Prostate gland (tissue), 2 donors: ENCODE measurements around the gene TTL. TPM values are rescaled to one million over a fixed set of nuclear protein-coding genes. Genes with fewer than 3 reads are reported as not detected.

Source experiments
- DNase-seq: peaks from one replicate; pipeline ENCODE4 v3.0.0-alpha.2; 2019; ENCODE audit warnings: low spot score
- H3K27ac ChIP-seq, 2 donors: fragments of 200-600 bp; sonication (generic); 2 replicates each; pipeline ENCODE4 v1.5.1; 2017 to 2019
- H3K27me3 ChIP-seq: fragments of 200-600 bp; sonication (generic); replicated peaks from 2 replicates; pipeline ENCODE4 v1.5.1; 2019; ENCODE audit not compliant: insufficient read depth
- H3K36me3 ChIP-seq, 2 donors: fragments of 200-600 bp; sonication (generic); 1 replicate in 1 of 2; 2 replicates in 1 of 2; pipeline versions ENCODE4 v1.5.1 to v1.8.1; 2017 to 2019
- H3K4me1 ChIP-seq: fragments of 200-600 bp; sonication (generic); replicated peaks from 2 replicates; pipeline ENCODE4 v1.5.1; 2019
- H3K4me3 ChIP-seq, 2 donors: fragments of 200-600 bp; sonication (generic); 2 replicates each; pipeline ENCODE4 v1.5.1; 2017 to 2019
- H3K9me3 ChIP-seq: fragments of 200-600 bp; sonication (generic); 2 replicates; pipeline ENCODE4 v1.5.1; 2017
- POLR2A ChIP-seq: fragments of 450-650 bp; IDR thresholded peaks from one replicate; pipeline ENCODE4 v1.6.1; 2016; ENCODE audit warnings: antibody characterized with exemption, mild to moderate bottlenecking
- POLR2AphosphoS5 ChIP-seq: sonication (generic); formaldehyde crosslinking; IDR thresholded peaks from one replicate; pipeline ENCODE4 v1.6.1; 2017; ENCODE audit warnings: antibody characterized with exemption
- WGBS: methylation state at CpG from one replicate; pipeline ENCODE4 v1.1.5; 2018; 5-methylcytosine and 5-hydroxymethylcytosine counted together
- intact Hi-C: fragments of 100-400 bp; cut with DNase I; formaldehyde crosslinking; loops from one replicate; pipeline ENCODE4 v1.14.2; 2022
- total RNA-seq, 2 donors: library from RNA; depleted of rRNA; stranded (reverse); fragments of >200 nt; gene quantifications; one replicate each; pipeline ENCODE4 v1.1.0, GENCODE V29; 2016
- TF ChIP-seq, protein P1 (sequence below), 4 experiments: fragments of 200-600 bp in 2 of 4; fragments of 450-650 bp in 2 of 4; sonication (generic) in 2 of 4; IDR thresholded peaks; 1 replicate in 3 of 4; 2 replicates in 1 of 4; pipeline ENCODE4 v1.5.1; 2016 to 2019; ENCODE audit warnings: antibody characterized with exemption in 4 of 4, mild to moderate bottlenecking in 2 of 4, moderate library complexity in 2 of 4

TTL gene
- total RNA-seq, 2 donors from 2014 or later = 8.2 to 12.0 TPM

DNA sequence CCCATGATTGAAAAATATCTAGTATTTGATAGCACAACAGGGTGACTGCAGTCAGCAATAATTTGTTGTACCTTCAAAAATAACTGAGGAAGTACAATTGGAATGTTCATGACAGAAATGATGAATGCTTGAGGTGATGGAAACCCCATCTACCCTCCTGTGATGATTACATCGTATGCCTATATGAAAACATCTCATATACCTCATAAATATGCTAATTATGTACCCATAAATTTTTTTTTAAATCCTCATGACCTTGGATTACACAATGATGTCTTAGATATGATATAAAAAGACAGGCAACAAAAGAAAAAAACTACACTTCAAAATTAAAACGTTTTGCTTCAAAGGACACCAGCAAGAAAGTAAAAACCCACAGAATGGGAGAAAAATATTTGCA, 59.0 kb downstream of the TTL start:
- Histone ChIP-seq H3K4me3 (no peak overlapping the region), H3K27ac (no peak overlapping the region), H3K36me3 (no peaks in the 10 kb centered on the region), H3K4me1 (peaks cover 5% of the 10 kb centered on the region), H3K9me3 (no peaks in the 10 kb centered on the region), H3K27me3 (no peaks in the 10 kb centered on the region)
- WGBS = 31% methylated on average over 2 of the region's 2 CpGs
- no peak for TF ChIP-seq POLR2A
- TF ChIP-seq, protein P1, sequence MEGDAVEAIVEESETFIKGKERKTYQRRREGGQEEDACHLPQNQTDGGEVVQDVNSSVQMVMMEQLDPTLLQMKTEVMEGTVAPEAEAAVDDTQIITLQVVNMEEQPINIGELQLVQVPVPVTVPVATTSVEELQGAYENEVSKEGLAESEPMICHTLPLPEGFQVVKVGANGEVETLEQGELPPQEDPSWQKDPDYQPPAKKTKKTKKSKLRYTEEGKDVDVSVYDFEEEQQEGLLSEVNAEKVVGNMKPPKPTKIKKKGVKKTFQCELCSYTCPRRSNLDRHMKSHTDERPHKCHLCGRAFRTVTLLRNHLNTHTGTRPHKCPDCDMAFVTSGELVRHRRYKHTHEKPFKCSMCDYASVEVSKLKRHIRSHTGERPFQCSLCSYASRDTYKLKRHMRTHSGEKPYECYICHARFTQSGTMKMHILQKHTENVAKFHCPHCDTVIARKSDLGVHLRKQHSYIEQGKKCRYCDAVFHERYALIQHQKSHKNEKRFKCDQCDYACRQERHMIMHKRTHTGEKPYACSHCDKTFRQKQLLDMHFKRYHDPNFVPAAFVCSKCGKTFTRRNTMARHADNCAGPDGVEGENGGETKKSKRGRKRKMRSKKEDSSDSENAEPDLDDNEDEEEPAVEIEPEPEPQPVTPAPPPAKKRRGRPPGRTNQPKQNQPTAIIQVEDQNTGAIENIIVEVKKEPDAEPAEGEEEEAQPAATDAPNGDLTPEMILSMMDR (IDR thresholded peaks at IDR 0.05) = no peak
- TF ChIP-seq POLR2AphosphoS5 = no peak
- no peak for DNase-seq
- intact Hi-C loops = loop anchor here (5.0 kb wide), 1 partner anchor 41 kb away; the partner anchor contains the start of gene CHCHD5

DNA sequence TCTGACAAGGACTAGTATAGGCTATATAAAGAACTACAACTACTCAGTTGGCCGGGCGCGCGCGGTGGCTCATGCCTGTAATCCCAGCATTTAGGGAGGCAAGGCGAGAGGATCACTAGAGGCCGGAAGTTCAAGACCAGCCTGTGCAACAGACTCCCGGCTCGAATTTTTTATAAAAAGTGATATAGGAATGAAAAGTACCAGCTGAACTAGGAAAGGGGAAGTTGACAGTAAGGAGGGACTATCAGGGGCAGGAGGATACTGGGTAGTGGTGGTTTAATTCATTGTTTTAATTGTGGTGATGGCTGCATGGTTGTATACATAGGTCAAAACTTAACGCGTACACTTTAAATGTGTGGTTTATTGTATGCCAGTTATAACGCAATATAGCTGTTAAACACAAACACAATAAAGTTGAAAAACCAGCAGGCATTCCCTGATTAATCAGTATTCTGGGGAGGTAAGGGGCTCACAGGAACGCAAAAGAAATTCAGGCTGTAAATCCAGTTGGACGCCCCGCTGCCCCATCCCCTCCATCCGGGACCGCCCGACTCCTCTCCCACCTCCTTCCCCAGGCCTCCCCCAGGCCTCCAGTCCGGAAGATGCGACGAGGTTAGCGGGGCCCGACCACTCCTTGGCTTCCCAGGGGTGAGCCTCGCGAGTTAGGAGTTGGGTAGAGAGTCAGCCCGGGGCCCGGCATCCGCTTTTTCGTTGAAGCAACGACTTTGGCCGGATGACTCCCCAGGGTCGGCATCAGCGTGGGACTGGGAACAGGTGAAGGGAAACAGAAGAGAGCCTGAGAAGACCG, 59.6 kb downstream of the TTL start:
- Histone ChIP-seq H3K27ac (peak overlapping the region; percentile 86 to 87), H3K9me3 (no peaks in the 10 kb centered on the region), H3K4me3 (peak overlapping the region; percentile 60 to 67), H3K4me1 (peaks cover 5% of the 10 kb centered on the region), H3K36me3 (no peaks in the 10 kb centered on the region), H3K27me3 (no peaks in the 10 kb centered on the region)
- WGBS = 20% methylated on average over 34 of the region's 34 CpGs
- intact Hi-C loops = loop anchor here (2.0 to 5.0 kb wide), 2 partner anchors 41 to 59 kb away; partner anchors contain the start of genes CHCHD5 and TTL
- TF ChIP-seq POLR2A (no peak), POLR2AphosphoS5 (no peak)
- TF ChIP-seq, protein P1 (IDR thresholded peaks at IDR 0.05) = no peak
- no peak for DNase-seq

- intact Hi-C loops = loop anchor here (2.0 to 5.0 kb wide), 2 partner anchors 40 to 60 kb away; partner anchors contain the start of genes CHCHD5 and TTL
- WGBS = 1% methylated on average over 59 of the region's 67 CpGs
- no peaks in the 10 kb centered on the region for H3K27me3 ChIP-seq
- TF ChIP-seq, protein P1 (IDR thresholded peaks at IDR 0.05) = no peak
- TF ChIP-seq POLR2AphosphoS5 (peak; percentile 82), POLR2A (peak; percentile 18)
- H3K36me3 ChIP-seq = no peaks in the 10 kb centered on the region
- peak; percentile 80 for DNase-seq
- peaks cover 5% of the 10 kb centered on the region for H3K4me1 ChIP-seq
- H3K9me3 ChIP-seq = no peaks in the 10 kb centered on the region
- peak within 1 kb of the TSS; percentile 86 to 87 for H3K27ac ChIP-seq
- peak within 1 kb of the TSS; percentile 60 to 67 for H3K4me3 ChIP-seq
Measured at GRCh38 chr2:112542123-112542983, 60.4 kb downstream of the TTL start, which contains the start of gene POLR1B. TSS of gene POLR1B (plus strand) at chr2:112542465. CDS start at chr2:112542495, 30 bp downstream.

GRCh38 chr2:112542984-112543661, 61.2 kb downstream of the TTL start:
- WGBS = 3% methylated on average over 18 of the region's 18 CpGs
- DNase-seq = no peak

More at GRCh38 chr2:112542984-112543661, 61.2 kb downstream of the TTL start:
- peak overlapping the region; percentile 60 to 67 for H3K4me3 ChIP-seq
- peaks cover 5% of the 10 kb centered on the region for H3K4me1 ChIP-seq
- H3K27ac ChIP-seq = no peak overlapping the region
- TF ChIP-seq POLR2AphosphoS5 = no peak
- TF ChIP-seq, protein P1 (IDR thresholded peaks at IDR 0.05) = no peak
- TF ChIP-seq POLR2A = no peak
- no peaks in the 10 kb centered on the region for H3K9me3 ChIP-seq
- H3K36me3 ChIP-seq = no peaks in the 10 kb centered on the region
- intact Hi-C loops = loop anchor here (2.0 to 5.0 kb wide), 2 partner anchors 39 to 60 kb away; partner anchors contain the start of genes CHCHD5 and TTL
- H3K27me3 ChIP-seq = no peaks in the 10 kb centered on the region
